ENCODE results near the gene ECE1. TPM values are rescaled to one million over a fixed set of nuclear protein-coding genes. Genes with fewer than 3 reads are reported as not detected.

Gene ECE1
- total RNA-seq, 1 experiment from 2014 or later = 192 TPM

DNA sequence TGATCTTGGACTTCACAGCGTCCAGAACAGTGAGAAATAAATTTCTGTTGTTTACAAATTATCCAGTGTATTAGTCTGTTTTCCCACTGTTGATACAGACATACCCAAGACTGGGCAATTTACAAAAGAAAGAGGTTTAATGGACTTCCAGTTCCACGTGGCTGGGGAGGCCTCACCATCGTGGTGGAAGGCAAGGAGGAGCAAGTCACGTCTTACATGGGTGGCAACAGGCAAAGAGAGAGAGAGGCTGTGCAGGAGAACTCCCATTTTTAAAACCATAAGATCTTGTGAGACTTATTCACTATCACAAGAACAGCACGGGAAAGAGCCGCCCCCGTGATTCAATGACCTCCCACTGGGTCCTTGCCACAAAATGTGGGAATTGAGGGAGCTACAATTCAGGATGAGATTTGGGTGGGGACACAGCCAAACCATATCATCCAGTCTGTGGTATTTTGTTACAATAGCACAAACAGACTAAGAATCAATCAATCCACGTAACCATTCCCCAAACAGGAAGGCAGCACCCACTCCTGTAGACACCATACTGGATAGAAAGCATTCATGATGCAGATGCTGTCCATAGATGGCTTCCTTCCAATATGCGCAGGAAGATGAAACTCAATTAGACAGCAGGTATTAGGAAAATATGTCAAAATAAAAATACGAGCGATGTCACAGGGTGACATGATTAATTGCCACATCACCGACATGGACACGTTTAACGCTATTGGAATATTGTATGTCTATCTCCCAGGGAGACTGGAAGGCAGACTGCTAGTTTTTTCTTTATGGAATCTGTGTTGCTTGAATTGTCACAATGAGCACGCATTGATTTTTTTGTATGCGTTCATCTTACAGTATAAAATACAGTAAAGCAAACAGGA, 22.8 kb downstream of the ECE1 start:
- BruUV-seq (replicated peaks) = no TSS peak
- H3K36me3 ChIP-seq (ENCODE audit: control insufficient read depth, insufficient read depth, low read length) = peaks cover 7% of the 10 kb centered on the region; the same call in 1 of the 2 replicates
- H3K9me3 ChIP-seq (ENCODE audit: control insufficient read depth, insufficient read depth, low read depth, low read length) = no peaks in the 10 kb centered on the region
- H3K4me1 ChIP-seq (ENCODE audit: control insufficient read depth, insufficient read depth, low read length) = peaks cover 7% of the 10 kb centered on the region
- ChIA-PET POLR2A (no interaction called here), CTCF (no interaction called here)
- in situ Hi-C loops (cut with HindIII; ENCODE audit: low pct_unique_long_range_greater_than_20kb, low sequenced_read_pairs) (no loop called here), intact Hi-C loops (cut with micrococcal nuclease; ENCODE audit: unreplicated experiment) (no loop called here)
- H3K27ac ChIP-seq (ENCODE audit: low read length) = no peak overlapping the region
- TF ChIP-seq, protein P1, sequence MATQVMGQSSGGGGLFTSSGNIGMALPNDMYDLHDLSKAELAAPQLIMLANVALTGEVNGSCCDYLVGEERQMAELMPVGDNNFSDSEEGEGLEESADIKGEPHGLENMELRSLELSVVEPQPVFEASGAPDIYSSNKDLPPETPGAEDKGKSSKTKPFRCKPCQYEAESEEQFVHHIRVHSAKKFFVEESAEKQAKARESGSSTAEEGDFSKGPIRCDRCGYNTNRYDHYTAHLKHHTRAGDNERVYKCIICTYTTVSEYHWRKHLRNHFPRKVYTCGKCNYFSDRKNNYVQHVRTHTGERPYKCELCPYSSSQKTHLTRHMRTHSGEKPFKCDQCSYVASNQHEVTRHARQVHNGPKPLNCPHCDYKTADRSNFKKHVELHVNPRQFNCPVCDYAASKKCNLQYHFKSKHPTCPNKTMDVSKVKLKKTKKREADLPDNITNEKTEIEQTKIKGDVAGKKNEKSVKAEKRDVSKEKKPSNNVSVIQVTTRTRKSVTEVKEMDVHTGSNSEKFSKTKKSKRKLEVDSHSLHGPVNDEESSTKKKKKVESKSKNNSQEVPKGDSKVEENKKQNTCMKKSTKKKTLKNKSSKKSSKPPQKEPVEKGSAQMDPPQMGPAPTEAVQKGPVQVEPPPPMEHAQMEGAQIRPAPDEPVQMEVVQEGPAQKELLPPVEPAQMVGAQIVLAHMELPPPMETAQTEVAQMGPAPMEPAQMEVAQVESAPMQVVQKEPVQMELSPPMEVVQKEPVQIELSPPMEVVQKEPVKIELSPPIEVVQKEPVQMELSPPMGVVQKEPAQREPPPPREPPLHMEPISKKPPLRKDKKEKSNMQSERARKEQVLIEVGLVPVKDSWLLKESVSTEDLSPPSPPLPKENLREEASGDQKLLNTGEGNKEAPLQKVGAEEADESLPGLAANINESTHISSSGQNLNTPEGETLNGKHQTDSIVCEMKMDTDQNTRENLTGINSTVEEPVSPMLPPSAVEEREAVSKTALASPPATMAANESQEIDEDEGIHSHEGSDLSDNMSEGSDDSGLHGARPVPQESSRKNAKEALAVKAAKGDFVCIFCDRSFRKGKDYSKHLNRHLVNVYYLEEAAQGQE (IDR thresholded peaks at IDR 0.05; ENCODE audit: insufficient read depth in 1 of 2, low read depth in 2 of 2, low read length in 1 of 2) = no peak
- TF ChIP-seq SIN3A (IDR thresholded peaks at IDR 0.05; ENCODE audit: borderline replicate concordance, insufficient read depth, low read depth, low read length) (no peak), TCF7L2 (IDR thresholded peaks at IDR 0.05; ENCODE audit: low read depth, low read length) (no peak), POLR2AphosphoS5 (IDR thresholded peaks at IDR 0.05; ENCODE audit: low read depth, low read length) (no peak)
- TF ChIP-seq, protein P2, sequence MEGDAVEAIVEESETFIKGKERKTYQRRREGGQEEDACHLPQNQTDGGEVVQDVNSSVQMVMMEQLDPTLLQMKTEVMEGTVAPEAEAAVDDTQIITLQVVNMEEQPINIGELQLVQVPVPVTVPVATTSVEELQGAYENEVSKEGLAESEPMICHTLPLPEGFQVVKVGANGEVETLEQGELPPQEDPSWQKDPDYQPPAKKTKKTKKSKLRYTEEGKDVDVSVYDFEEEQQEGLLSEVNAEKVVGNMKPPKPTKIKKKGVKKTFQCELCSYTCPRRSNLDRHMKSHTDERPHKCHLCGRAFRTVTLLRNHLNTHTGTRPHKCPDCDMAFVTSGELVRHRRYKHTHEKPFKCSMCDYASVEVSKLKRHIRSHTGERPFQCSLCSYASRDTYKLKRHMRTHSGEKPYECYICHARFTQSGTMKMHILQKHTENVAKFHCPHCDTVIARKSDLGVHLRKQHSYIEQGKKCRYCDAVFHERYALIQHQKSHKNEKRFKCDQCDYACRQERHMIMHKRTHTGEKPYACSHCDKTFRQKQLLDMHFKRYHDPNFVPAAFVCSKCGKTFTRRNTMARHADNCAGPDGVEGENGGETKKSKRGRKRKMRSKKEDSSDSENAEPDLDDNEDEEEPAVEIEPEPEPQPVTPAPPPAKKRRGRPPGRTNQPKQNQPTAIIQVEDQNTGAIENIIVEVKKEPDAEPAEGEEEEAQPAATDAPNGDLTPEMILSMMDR (IDR thresholded peaks at IDR 0.05) = no peak
- no peak overlapping the region for H3K4me3 ChIP-seq (ENCODE audit: low read depth in 2 of 2, low read length in 2 of 2)
- ATAC-seq (no peak), DNase-seq (ENCODE audit: low read depth, low spot score) (no peak)
- no peaks in the 10 kb centered on the region for H3K27me3 ChIP-seq (ENCODE audit: control insufficient read depth, insufficient read depth, low read length)

DNA sequence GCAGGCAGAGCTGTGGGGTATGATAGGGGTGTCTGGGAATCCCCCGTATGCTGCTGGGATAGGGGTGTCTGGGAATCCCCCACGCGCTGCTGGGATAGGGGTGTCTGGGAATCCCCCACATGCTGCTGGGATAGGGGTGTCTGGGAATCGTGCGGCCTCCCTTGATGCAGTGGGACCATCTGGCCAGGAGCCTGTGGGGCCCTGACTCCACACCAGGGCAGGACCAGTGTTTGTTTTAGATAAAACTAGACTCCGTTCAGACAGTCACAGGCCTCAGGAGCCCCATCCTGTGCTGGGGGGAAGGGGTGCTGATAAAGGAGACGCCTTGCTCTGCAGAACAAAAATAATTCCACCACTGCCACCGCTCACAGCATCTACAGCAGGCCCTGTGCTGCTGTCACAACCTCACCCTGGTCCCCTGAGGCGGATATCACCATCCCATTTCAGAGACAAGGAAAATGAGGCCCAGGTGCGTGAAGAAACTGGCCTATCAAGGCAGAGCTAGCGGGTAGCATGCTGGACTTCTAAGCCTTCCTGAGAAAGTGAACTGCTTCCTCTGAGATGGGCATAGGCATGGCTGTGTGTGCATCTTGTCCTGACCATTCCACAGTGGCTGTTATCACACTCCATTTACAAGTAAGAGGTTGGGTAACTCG, 24.0 kb downstream of the ECE1 start:
- ChIA-PET CTCF (no interaction called here), POLR2A (no interaction called here)
- no peak overlapping the region for H3K27ac ChIP-seq (ENCODE audit: low read length)
- H3K4me1 ChIP-seq (ENCODE audit: control insufficient read depth, insufficient read depth, low read length) = peaks cover 19% of the 10 kb centered on the region
- no peaks in the 10 kb centered on the region for H3K9me3 ChIP-seq (ENCODE audit: control insufficient read depth, insufficient read depth, low read depth, low read length)
- DNase-seq (ENCODE audit: low read depth, low spot score) (no peak), ATAC-seq (no peak)
- peaks cover 6% of the 10 kb centered on the region; the same call in 1 of the 2 replicates for H3K36me3 ChIP-seq (ENCODE audit: control insufficient read depth, insufficient read depth, low read length)
- no TSS peak for BruUV-seq (replicated peaks)
- no peaks in the 10 kb centered on the region for H3K27me3 ChIP-seq (ENCODE audit: control insufficient read depth, insufficient read depth, low read length)
- H3K4me3 ChIP-seq (ENCODE audit: low read depth in 2 of 2, low read length in 2 of 2) = no peak overlapping the region
- TF ChIP-seq TCF7L2 (IDR thresholded peaks at IDR 0.05; ENCODE audit: low read depth, low read length) (no peak), POLR2AphosphoS5 (IDR thresholded peaks at IDR 0.05; ENCODE audit: low read depth, low read length) (no peak), SIN3A (IDR thresholded peaks at IDR 0.05; ENCODE audit: borderline replicate concordance, insufficient read depth, low read depth, low read length) (no peak)
- TF ChIP-seq, protein P2 (IDR thresholded peaks at IDR 0.05) = no peak
- TF ChIP-seq, protein P1 (IDR thresholded peaks at IDR 0.05; ENCODE audit: insufficient read depth in 1 of 2, low read depth in 2 of 2, low read length in 1 of 2) = no peak
- intact Hi-C loops (cut with micrococcal nuclease; ENCODE audit: unreplicated experiment) = no loop called here
- in situ Hi-C loops (cut with HindIII; ENCODE audit: low pct_unique_long_range_greater_than_20kb, low sequenced_read_pairs) = no loop called here
